ENCODE results near the gene CGREF1. TPM values are rescaled to one million over a fixed set of nuclear protein-coding genes. Genes with fewer than 3 reads are reported as not detected.

The CGREF1 gene
- total RNA-seq, 4 donors from 2014 or later: 3.7 to 8.5 TPM; not detected in 2

- Histone ChIP-seq H3K36me3 (no peaks in the 10 kb centered on the region), H3K4me1 (no peaks in the 10 kb centered on the region), H3K4me3 (replicated peaks in 1 of 3) (no peak overlapping the region), H3K27ac (no peak overlapping the region), H3K9me3 (no peaks in the 10 kb centered on the region), H3K27me3 (no peaks in the 10 kb centered on the region)
- TF ChIP-seq POLR2A (IDR thresholded peaks at IDR 0.05) (no peak), CTCF (IDR thresholded peaks at IDR 0.05) (no peak)
- 67 to 78% methylated on average over 4 to 6 of the region's 6 CpGs for WGBS, 2 donors
- intact Hi-C loops (cut with DNase I): no loop called here
- no peak for DNase-seq
Measured at GRCh38 chr2:27159271-27159670, 40.3 kb upstream of the CGREF1 start.

GRCh38 chr2:27158468-27158867, 39.5 kb upstream of the CGREF1 start:
- Histone ChIP-seq H3K9me3 (no peaks in the 10 kb centered on the region), H3K4me3 (replicated peaks in 1 of 3) (no peak overlapping the region), H3K27ac (no peak overlapping the region), H3K27me3 (no peaks in the 10 kb centered on the region), H3K36me3 (no peaks in the 10 kb centered on the region), H3K4me1 (no peaks in the 10 kb centered on the region)
- intact Hi-C loops (cut with DNase I): no loop called here
- 37 to 50% methylated on average over 5 to 6 of the region's 6 CpGs for WGBS, 2 donors
- DNase-seq: no peak
- TF ChIP-seq CTCF (IDR thresholded peaks at IDR 0.05): no peak
- no peak for TF ChIP-seq POLR2A (IDR thresholded peaks at IDR 0.05)

GRCh38 chr2:27155069-27155520, 36.2 kb upstream of the CGREF1 start:
- Histone ChIP-seq H3K27ac (no peak overlapping the region), H3K9me3 (no peaks in the 10 kb centered on the region), H3K36me3 (no peaks in the 10 kb centered on the region), H3K4me1 (no peaks in the 10 kb centered on the region), H3K4me3 (replicated peaks in 1 of 3) (no peak overlapping the region), H3K27me3 (no peaks in the 10 kb centered on the region)
- DNase-seq: no peak
- TF ChIP-seq CTCF (IDR thresholded peaks at IDR 0.05) (no peak), POLR2A (IDR thresholded peaks at IDR 0.05) (no peak)
- WGBS, 2 donors: 80 to 83% methylated on average over 9 of the region's 9 CpGs
- intact Hi-C loops (cut with DNase I): no loop called here

GRCh38 chr2:27154488-27154887, 35.6 kb upstream of the CGREF1 start:
- H3K27ac ChIP-seq: no peak overlapping the region
- no peaks in the 10 kb centered on the region for H3K27me3 ChIP-seq
- intact Hi-C loops (cut with DNase I): no loop called here

More at GRCh38 chr2:27154488-27154887, 35.6 kb upstream of the CGREF1 start:
- DNase-seq: no peak
- H3K36me3 ChIP-seq: no peaks in the 10 kb centered on the region
- no peaks in the 10 kb centered on the region for H3K9me3 ChIP-seq
- H3K4me1 ChIP-seq: no peaks in the 10 kb centered on the region
- WGBS, 2 donors: 81 to 86% methylated on average over 6 of the region's 6 CpGs
- TF ChIP-seq POLR2A (IDR thresholded peaks at IDR 0.05) (no peak), CTCF (IDR thresholded peaks at IDR 0.05) (no peak)
- H3K4me3 ChIP-seq (replicated peaks in 1 of 3): no peak overlapping the region
